C4-2B (cell line): Measurements from ENCODE around the gene LRRC59.
"Not testable (repeated sequence)": the region's sequence is repeated elsewhere in the genome, so short reads cannot be mapped to it uniquely, and the experiment has no call there.

Source experiments
- H3K27ac ChIP-seq: fragments of 450-650 bp; 2 replicates; pipeline ENCODE4 v1.5.1; 2017
- ZFX ChIP-seq: fragments of 450-650 bp; IDR thresholded peaks from 2 replicates; pipeline ENCODE4 v1.6.1; 2017
- TF ChIP-seq, protein P1 (sequence below): fragments of 450-650 bp; conservative IDR thresholded peaks from 2 replicates; pipeline ENCODE4 v1.5.1; 2017; ENCODE audit warnings: mild to moderate bottlenecking

Gene LRRC59

DNA sequence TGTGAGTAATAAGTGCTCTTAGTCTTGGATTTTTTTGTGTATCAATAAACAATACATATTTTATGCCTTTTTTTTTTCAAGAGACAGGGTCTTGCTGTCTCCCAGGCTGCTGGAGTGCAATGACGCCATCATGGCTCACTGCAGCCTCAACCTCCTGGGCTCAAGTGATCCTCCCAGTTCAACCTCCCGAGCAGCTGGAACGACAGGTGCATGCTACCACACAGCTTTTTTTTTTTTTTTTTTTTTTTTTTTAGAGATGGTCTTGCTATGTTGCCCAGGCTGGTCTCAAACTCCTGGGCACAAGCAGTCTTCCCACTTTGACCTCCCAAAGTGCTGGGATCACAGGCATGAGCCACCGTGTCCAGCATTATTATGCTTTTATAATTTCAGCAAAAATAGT lies 41.7 kb upstream of the LRRC59 start:
- no peak overlapping the region for H3K27ac ChIP-seq
- TF ChIP-seq, protein P1, sequence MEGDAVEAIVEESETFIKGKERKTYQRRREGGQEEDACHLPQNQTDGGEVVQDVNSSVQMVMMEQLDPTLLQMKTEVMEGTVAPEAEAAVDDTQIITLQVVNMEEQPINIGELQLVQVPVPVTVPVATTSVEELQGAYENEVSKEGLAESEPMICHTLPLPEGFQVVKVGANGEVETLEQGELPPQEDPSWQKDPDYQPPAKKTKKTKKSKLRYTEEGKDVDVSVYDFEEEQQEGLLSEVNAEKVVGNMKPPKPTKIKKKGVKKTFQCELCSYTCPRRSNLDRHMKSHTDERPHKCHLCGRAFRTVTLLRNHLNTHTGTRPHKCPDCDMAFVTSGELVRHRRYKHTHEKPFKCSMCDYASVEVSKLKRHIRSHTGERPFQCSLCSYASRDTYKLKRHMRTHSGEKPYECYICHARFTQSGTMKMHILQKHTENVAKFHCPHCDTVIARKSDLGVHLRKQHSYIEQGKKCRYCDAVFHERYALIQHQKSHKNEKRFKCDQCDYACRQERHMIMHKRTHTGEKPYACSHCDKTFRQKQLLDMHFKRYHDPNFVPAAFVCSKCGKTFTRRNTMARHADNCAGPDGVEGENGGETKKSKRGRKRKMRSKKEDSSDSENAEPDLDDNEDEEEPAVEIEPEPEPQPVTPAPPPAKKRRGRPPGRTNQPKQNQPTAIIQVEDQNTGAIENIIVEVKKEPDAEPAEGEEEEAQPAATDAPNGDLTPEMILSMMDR: no peak
- no peak for TF ChIP-seq ZFX

DNA sequence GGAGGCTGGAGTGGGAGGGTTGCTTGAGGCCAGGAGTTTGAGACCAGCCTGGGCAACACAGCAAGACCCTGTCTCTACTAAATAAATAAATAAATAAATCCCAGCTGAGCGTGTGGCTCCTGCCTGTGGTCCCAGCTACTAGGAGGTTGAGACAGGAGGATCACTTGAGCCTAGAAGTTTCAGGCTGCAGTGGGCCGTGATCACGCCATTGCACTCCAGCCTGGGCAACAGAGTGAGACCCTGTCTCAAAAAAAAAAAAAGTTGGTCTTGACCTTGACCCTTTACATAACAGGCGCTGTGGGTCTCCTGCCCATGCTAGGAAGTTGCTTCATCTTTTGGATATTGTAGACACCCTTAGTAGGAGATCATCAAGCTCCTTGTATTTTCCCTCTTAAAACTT lies 40.1 kb upstream of the LRRC59 start:
- H3K27ac ChIP-seq: no peak overlapping the region
- TF ChIP-seq, protein P1: no peak
- no peak for TF ChIP-seq ZFX

DNA sequence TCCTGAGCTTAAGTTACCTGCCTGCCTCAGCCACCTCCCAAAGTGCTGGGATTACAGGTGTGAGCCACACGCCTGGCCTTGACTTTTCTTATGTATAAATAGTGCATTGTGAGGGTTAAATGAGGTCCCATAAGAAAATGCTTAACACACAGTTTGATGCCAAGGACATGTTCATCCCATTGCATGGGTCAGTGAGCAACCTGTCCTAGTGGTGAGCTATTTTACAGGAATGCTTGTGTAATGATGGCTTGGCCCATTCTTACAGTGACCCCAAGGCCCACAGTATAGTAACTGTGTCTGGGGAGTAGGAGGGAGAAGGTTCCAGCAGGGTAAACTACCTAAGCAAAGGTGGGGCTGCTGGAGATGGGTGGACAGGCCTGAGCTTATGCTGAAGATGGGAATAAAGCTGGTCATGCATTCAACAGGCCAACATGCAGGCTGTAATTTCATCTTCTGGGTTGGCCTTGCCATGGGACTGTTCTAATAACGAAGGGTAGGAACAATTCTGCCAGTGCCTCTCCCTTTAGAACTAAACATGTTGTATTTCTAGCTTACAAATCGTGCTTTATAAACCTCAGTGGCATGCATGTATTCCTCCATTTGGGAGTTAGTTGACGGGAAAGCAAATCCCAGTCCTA lies 34.9 kb upstream of the LRRC59 start:
- H3K27ac ChIP-seq: no peak overlapping the region
- no peak for TF ChIP-seq ZFX
- TF ChIP-seq, protein P1: no peak

DNA sequence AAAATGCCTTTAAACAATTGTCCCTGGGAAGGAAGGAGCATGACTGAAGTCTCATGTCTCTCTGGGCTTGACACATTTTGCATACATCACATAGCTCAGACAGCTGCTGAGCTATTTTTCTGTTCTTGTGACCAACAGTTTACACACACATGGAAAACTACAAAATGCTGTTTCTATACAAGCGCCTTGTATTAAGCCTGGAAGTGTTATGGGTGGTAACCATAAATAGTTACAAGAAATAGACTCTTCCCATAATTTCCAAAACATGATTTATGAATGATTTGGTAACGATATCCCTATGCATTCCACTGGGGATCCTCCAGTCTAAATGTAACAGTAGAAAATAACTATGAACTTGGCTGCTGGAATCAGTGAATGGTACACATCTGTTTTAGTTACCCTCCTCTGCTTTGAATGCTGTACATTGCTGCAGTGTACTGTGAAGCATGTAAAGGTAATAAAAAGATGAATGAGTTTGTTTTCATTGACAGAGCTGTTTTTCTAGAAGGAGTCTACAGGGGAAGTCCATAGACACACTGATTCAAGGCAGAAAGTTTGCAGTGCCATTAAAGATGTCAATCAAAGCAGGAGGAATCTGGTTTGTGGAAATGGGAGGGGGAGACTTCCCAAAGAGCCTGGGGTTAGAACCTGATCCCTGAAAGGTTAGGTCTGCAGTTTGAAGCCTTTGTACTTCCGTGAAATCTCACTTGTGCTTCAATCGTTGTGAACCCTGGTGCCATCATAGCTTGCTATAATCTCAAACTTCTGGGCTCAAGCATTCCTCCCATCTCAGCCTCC lies 33.7 kb upstream of the LRRC59 start:
- TF ChIP-seq, protein P1: no peak
- no peak for TF ChIP-seq ZFX
- no peak overlapping the region for H3K27ac ChIP-seq

GRCh38 chr17:50429793-50430192 lies 32.5 kb upstream of the LRRC59 start:
- TF ChIP-seq, protein P1: no peak
- no peak for TF ChIP-seq ZFX

DNA sequence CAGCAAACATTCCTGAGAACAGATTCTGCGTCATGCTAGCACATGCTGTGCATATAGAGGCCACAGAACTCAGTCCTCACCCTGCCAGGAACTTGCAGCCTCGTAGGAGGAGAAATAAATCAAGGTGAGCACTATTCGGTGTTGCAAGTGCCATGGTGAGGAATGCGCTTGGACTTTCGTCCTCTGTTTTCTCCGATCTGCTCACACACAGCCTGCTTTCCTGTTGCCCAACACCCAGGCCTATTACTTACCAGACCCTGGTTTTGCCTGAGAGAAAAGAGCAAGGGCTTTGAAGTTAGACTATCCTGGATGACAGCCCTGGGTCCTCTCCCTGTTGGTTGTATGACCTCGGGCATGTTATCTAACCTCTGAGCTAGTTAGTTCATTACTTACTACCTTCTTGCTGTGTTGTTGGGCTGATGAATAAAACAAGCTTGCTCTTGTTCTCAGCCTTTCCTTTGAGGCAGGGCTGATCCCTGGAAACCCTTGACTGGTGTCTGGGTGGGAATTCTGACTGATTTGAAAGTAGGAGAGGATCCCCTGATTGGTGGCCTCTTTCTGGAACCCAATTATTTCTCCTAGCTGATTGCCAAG lies 31.6 kb upstream of the LRRC59 start:
- TF ChIP-seq, protein P1: no peak
- no peak for TF ChIP-seq ZFX
- H3K27ac ChIP-seq: no peak overlapping the region

More at GRCh38 chr17:50429793-50430192, 32.5 kb upstream of the LRRC59 start:
- no peak overlapping the region for H3K27ac ChIP-seq

- H3K27ac ChIP-seq: not testable (repeated sequence)
Measured at GRCh38 chr17:50428126-50428525, 30.8 kb upstream of the LRRC59 start.
